ENCODE measurements around the gene PTAR1. TPM values are rescaled to one million over a fixed set of nuclear protein-coding genes. Genes with fewer than 3 reads are reported as not detected.

Gene PTAR1
- total RNA-seq, 4 donors from 2014 or later: 35.4 to 173 (median 69.0) TPM

GRCh38 chr9:69674112-69674685, 85.6 kb downstream of the PTAR1 start:
- Histone ChIP-seq H3K27me3 (no peaks in the 10 kb centered on the region), H3K27ac (no peak overlapping the region), H3K4me1 (no peaks in the 10 kb centered on the region), H3K36me3 (no peaks in the 10 kb centered on the region), H3K4me3 (no peak overlapping the region), H3K9me3 (no peaks in the 10 kb centered on the region)
- intact Hi-C loops (cut with DNase I; ENCODE audit: low total_unique reads): no loop called here
- no peak for TF ChIP-seq CTCF (IDR thresholded peaks at IDR 0.05)
- no peak for TF ChIP-seq POLR2A (IDR thresholded peaks at IDR 0.05)
- no peak for DNase-seq

GRCh38 chr9:69673311-69673640, 86.5 kb downstream of the PTAR1 start:
- Histone ChIP-seq H3K4me3 (peak overlapping the region; percentile 59 to 86), H3K4me1 (no peaks in the 10 kb centered on the region), H3K9me3 (no peaks in the 10 kb centered on the region), H3K36me3 (no peaks in the 10 kb centered on the region), H3K27me3 (no peaks in the 10 kb centered on the region), H3K27ac (peak overlapping the region; percentile 86 to 90)
- no peak for DNase-seq
- intact Hi-C loops (cut with DNase I; ENCODE audit: low total_unique reads): no loop called here
- TF ChIP-seq POLR2A (IDR thresholded peaks at IDR 0.05) (no peak), CTCF (IDR thresholded peaks at IDR 0.05) (no peak)

- no peak for TF ChIP-seq POLR2A (IDR thresholded peaks at IDR 0.05)
- peak; percentile 76 to 89 (median 78) for TF ChIP-seq CTCF (IDR thresholded peaks at IDR 0.05)
- intact Hi-C loops (cut with DNase I; ENCODE audit: low total_unique reads): no loop called here
- peak overlapping the region; percentile 86 to 90 for H3K27ac ChIP-seq
- DNase-seq: peak; percentile 75 to 83
- no peaks in the 10 kb centered on the region for H3K36me3 ChIP-seq
- H3K4me3 ChIP-seq: peak overlapping the region; percentile 59 to 86
- H3K9me3 ChIP-seq: no peaks in the 10 kb centered on the region
- no peaks in the 10 kb centered on the region for H3K4me1 ChIP-seq
- H3K27me3 ChIP-seq: no peaks in the 10 kb centered on the region
These were observed 87.1 kb downstream of the PTAR1 start for GRCh38 chr9:69672596-69673310.

- H3K36me3 ChIP-seq: no peaks in the 10 kb centered on the region
- no peaks in the 10 kb centered on the region for H3K4me1 ChIP-seq
- H3K4me3 ChIP-seq: peak within 1 kb of the TSS; percentile 59 to 86
- DNase-seq: peak; percentile 62 to 76
- H3K27me3 ChIP-seq: no peaks in the 10 kb centered on the region
- intact Hi-C loops (cut with DNase I; ENCODE audit: low total_unique reads): no loop called here
- H3K9me3 ChIP-seq: no peaks in the 10 kb centered on the region
- H3K27ac ChIP-seq: peak within 1 kb of the TSS; percentile 86 to 90
- TF ChIP-seq CTCF (IDR thresholded peaks at IDR 0.05) (no peak), POLR2A (IDR thresholded peaks at IDR 0.05) (peak in 1 of 2 donors; percentile 41)
These were observed 87.8 kb downstream of the PTAR1 start, which contains the start of gene APBA1 for GRCh38 chr9:69671879-69672595. APBA1 (minus strand) TSS chr9:69672371.
